AG10803 (cell line): ENCODE measurements around the gene TP53I13.

Experiments used
- DNase-seq: peaks from one replicate; pipeline ENCODE4 v3.0.0; 2010; ENCODE audit warnings: low read depth
- H3K4me3 ChIP-seq: 2 replicates; pipeline ENCODE4 v1.5.1; 2011; ENCODE audit warnings: mild to moderate bottlenecking, low read length, control low read depth
- TF ChIP-seq, protein P1 (sequence below): conservative IDR thresholded peaks from 2 replicates; pipeline ENCODE4 v1.5.1; 2011; ENCODE audit warnings: mild to moderate bottlenecking, low read length, control low read depth, inconsistent platforms

The TP53I13 gene

DNA sequence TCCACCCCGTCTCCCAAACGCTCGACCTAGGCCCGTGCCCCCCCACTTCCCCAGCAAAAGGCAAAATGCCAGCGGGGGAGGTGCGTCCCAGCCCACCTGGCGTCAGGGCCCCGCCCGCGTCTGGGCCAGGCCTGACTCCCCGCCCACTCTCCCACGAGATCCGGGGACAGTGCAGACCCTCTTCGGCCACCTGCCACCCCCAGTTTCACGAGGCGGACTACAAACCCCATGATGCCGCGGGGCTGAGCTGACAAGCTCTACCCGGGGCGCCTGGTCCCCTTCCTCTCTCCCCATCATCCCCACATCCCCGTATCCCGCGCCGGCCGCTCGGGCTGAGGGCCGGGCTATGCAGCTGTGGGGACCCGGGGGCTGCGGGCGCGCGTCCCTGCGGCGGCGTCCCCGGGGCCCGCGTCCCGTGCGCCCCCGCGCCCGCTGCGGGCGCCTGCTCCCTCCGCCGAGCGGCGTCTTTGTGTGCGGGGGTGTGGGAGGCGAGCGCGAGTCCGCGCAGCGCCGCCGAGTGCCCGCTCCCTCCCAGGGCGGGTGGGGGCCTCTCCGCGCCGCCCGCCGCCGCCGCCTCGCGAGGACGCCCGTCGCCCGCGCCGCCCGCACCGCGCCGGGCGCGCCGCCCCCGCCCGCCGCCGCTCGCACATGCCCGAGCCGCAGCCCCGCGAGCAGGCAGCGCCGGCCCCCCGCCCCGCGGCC, 24.5 kb downstream of the TP53I13 start, which contains the start of gene ANKRD13B:
Gene ANKRD13B, plus strand, starts transcription at position 283 of the 702 bp plus-strand sequence. CDS start 490 bp downstream, outside the sequence.
- peak within 1 kb of the TSS; percentile 65 for H3K4me3 ChIP-seq
- no peak for DNase-seq
- TF ChIP-seq, protein P1, sequence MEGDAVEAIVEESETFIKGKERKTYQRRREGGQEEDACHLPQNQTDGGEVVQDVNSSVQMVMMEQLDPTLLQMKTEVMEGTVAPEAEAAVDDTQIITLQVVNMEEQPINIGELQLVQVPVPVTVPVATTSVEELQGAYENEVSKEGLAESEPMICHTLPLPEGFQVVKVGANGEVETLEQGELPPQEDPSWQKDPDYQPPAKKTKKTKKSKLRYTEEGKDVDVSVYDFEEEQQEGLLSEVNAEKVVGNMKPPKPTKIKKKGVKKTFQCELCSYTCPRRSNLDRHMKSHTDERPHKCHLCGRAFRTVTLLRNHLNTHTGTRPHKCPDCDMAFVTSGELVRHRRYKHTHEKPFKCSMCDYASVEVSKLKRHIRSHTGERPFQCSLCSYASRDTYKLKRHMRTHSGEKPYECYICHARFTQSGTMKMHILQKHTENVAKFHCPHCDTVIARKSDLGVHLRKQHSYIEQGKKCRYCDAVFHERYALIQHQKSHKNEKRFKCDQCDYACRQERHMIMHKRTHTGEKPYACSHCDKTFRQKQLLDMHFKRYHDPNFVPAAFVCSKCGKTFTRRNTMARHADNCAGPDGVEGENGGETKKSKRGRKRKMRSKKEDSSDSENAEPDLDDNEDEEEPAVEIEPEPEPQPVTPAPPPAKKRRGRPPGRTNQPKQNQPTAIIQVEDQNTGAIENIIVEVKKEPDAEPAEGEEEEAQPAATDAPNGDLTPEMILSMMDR = no peak

DNA sequence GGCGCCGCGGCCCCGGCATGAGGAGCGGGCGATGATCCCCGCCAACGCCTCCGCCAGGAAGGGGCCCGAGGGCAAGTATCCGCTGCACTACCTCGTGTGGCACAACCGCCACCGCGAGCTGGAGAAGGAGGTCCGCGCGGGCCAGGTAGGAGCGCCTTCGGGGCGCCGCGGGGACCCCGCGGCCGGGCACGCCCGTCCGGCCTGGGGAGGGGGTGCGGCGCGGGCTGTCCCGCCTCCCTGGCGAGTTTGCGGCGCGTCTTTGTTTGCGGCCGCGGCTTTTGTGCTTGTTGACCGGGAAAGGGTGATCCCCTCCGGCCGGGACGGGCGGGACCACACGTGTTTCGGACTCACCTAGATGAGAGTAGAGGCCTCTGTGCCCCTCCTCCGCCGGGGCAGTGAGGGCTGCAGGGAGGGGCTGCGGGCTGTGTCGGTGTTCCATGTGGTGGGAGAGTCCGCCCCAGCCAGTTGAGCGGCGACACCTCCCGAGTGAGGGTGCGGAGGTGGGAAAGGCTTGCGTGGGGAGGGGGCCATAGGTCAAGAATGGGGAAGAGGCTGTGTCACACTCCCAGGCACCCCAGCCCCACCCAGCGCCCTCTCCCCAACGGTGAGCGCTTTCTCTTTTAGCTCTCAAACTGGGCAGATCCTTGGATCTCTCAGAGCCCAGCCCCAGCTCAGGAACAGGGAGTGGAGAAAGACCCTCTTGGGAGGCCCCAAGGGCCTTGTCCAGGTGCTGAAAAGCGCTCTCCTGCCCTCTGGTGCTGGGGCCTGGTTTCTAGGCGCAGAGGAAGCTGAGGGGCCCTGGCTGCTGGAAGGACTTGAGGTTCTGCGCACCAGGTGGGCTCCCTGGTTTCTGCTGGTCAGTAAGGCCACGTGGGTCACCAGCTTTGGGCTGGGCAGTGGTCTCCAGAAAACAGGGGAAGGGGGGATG, 25.4 kb downstream of the TP53I13 start:
- DNase-seq = no peak
- TF ChIP-seq, protein P1 = peak; percentile 24
- H3K4me3 ChIP-seq = peak overlapping the region; percentile 56

DNA sequence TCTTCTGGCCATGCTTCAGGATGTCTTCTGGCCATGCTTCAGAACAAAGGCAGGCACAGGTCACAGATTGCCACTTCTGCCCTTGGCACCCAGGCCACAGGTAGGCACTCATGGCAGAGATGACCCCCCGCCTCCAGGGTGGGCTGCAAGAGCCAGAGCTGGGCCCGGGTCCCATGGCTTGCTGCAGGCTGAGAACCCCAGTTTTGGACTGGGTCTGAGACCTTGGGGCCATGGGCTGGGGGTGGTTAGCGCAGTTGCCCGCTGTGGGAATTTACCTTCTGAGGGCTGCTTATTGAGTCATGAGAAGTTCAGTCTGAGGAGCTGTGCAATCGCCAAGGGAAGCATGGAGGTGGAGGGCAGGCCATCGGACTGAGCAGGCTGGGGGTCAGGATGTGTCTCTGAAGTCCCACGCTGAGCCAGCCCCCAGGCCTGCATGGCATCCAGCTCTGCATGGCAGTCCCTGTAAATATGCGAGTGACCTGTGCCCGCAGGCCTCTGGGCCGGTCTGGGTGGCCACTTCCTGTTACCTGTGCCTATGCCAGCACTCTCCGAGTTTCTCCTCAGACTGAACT, 26.1 kb downstream of the TP53I13 start:
- TF ChIP-seq, protein P1 = no peak
- DNase-seq = no peak
- H3K4me3 ChIP-seq = no peak overlapping the region; the same call in 1 of the 2 replicates

DNA sequence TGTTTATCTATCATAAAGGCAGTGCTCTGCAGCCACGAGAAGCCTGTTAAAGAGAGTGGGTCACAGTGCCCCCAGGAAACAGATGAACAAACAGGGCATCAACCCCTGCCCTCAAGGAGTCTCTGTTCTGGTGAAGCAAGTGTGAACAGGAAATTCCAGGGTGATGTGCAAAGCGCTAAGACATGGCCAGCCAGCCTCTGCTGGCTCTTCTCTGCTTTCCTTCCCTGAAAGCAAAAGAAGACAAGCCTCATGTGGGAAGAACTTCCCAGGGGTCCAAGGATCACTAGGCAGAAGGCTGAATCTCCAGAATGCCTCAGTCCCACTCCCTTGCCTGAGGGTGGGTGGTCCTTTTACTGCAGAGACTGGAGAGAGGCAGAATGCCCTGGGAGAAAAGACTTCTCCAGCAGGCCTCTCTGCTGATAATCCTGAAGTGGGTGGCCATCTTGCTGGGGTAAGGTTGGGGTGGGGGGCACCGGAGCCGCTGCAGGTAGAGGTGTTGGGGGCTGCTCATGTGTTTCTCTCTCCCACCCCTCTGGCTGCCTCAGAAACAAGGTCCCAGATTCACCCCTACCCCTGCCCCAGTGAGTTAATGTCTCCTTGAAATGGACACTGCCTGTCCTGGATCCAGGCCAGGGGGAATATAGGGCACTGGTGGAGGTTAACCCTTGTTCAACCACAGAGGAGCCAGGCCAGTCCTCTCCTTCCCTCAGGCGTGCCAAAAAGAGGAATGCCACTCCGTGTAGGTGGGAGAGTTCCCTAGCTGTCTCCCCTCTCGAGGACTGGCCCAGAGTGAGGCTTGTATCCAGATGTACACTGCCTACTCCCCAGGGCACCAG, 26.8 kb downstream of the TP53I13 start:
- TF ChIP-seq, protein P1 = no peak
- no peak overlapping the region for H3K4me3 ChIP-seq
- DNase-seq = no peak

DNA sequence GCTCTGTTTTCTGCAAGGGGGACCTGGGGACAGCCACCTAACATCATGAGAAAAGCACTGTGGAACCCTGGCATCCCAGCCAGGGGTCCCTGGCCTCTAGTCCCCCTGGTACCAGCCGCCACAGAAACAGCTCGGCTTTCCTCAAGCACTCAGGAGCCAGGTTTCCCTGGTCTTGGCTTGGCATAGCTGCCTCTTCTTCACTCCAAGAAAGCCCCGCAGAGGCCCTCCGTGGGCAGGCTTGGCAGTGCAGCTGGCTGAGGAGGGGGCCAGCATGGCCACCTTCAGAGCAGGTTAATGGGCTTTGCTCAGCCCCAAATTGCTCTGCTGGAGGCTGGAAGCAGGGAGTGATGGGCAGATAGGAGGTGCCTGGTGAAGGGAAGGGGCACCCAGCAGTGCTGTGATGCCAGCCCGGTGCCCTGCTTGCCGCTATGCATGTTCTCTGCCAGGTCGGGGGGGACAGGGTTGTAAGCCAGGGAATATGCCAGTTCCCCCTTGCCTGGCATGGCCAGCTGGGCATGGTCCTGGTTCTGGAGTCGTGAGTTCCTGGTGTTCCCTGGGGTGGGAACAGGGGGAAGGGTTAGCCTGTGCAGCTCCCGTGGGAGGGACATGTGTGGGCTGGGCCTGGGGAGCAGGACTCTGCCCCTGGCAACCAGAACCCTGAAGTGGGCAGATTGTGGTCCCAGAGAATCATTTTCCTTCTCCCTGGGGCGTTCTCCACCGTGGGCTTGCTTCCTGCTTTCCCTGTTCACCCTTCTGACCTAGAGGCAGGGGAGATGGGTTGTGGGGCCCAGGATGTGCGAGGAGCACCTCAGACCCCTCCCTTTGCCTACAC, 27.7 kb downstream of the TP53I13 start:
- DNase-seq = no peak
- no peak overlapping the region for H3K4me3 ChIP-seq
- TF ChIP-seq, protein P1 = no peak

DNA sequence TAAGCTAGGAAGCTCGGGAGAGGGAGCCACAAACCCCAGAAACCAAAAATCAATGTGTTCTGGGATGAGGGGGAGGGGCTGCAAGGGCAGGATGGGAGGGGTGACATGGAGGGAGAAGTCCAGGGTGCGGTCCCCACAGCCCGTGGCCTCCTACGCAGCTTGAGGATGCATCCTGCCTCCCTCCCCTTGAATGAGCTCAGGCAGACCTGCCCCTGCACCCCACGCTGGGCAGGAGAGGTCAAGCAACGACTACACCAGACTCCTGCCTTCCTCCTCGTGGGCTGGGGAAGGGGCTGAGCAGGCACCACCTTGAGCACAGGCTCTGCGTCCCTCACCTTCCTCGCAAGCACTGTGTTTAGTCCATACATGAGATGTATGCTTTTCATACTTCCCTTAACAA, 28.3 kb downstream of the TP53I13 start:
- TF ChIP-seq, protein P1 = no peak
- DNase-seq = no peak
- H3K4me3 ChIP-seq = no peak overlapping the region
